ENCODE measurements around the gene B3GNT3. TPM values are rescaled to one million over a fixed set of nuclear protein-coding genes. Genes with fewer than 3 reads are reported as not detected.
A peak's percentile ranks its signal among the peaks of the same experiment; 100 is the strongest.

Gene B3GNT3
- total and polyA plus RNA-seq, 9 of the 15 experiments (the other 6 are each of a cell fraction or from before 2014, with no cell fraction given) = 0.06 to 0.11 (median 0.07) TPM; not detected in 6

- TF ChIP-seq JUN (IDR thresholded peaks at IDR 0.05; ENCODE audit: borderline replicate concordance, low read depth, low read length) = peak; percentile 40; the same call in 1 of the 2 replicates
- TF ChIP-seq JUN (CRISPR knock-in tag; IDR thresholded peaks at IDR 0.05; ENCODE audit: borderline replicate concordance) = no peak
- no peak for TF ChIP-seq HMG20A (CRISPR knock-in tag; conservative IDR thresholded peaks at IDR 0.05)
- no peak for TF ChIP-seq CSDE1 (IDR thresholded peaks at IDR 0.05)
- peak; percentile 69 for TF ChIP-seq ETS1 (conservative IDR thresholded peaks at IDR 0.05; ENCODE audit: control insufficient read depth, low read depth, low read length)
- peak; percentile 59; the same call in 1 of the 2 replicates for TF ChIP-seq USF1 (CRISPR knock-in tag; IDR thresholded peaks at IDR 0.05)
- TF ChIP-seq PTTG1 (tag; IDR thresholded peaks at IDR 0.05; ENCODE audit: low read depth) = no peak
- no peak for TF ChIP-seq CHD7 (IDR thresholded peaks at IDR 0.05; ENCODE audit: low read depth, low read length)
- no peak for TF ChIP-seq ZNF121 (CRISPR knock-in tag; conservative IDR thresholded peaks at IDR 0.05)
- no peak for TF ChIP-seq HINFP (tag; conservative IDR thresholded peaks at IDR 0.05; ENCODE audit: low read depth)
- no peak for TF ChIP-seq PYGO2 (tag; IDR thresholded peaks at IDR 0.05)
Measured at GRCh38 chr19:17859533-17860330, 64.8 kb downstream of the B3GNT3 start, which contains the start of gene RPL18A (continued).

Measured in K562 (cell line).